GM21717 (cell line): Measurements from ENCODE around the gene PTPRCAP.

Experiments
- ATAC-seq: cut with Tn5 transposase; IDR thresholded peaks from one replicate; pipeline ENCODE4 v1.9.1; 2021; ENCODE audit warnings: mild to moderate bottlenecking, moderate library complexity; ENCODE audit not compliant: unreplicated experiment

PTPRCAP gene

DNA sequence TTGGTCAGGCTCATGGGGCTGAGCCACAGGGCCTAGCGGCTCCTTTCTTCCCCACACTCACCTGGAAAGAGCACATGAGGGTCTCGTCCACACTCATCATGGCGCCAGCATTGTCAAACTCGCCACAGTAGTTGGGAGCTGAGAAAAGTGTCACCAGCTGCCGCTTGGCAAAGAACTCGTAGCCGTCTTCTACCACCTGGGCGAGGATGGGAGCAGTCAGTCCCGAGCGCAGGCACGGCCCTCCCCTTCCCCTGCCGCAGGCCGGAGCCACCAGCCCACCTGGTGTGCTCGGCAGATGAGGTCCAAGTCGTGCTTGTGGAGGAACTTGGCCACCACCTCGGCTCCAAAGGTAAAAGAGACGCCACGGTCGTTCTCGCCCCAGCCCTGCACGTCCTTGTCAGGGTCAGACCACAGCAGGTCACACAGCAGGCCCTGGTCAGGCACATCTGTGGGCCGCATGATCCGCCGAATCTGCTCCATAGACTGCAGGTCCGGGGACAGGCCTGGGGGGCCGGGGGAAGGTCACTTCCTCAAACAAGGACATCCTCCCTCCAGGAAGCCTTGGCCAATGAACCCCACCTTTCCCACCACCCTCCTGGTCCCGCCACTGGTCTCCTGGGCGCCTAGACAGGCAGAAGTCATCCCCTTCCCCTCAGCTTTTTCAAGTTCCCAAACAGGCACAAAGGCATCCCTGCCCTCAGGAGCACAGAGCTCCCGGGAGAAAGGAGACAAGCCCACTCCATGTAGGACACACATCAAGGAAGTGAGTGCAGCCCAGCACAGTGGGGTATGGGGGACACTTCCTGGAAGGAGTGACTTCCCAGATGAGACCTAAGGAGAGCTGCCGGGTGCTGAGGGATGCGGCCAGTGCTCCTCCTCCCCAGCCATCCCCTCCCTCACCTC lies 38.6 kb downstream of the PTPRCAP start:
- no peak for ATAC-seq

DNA sequence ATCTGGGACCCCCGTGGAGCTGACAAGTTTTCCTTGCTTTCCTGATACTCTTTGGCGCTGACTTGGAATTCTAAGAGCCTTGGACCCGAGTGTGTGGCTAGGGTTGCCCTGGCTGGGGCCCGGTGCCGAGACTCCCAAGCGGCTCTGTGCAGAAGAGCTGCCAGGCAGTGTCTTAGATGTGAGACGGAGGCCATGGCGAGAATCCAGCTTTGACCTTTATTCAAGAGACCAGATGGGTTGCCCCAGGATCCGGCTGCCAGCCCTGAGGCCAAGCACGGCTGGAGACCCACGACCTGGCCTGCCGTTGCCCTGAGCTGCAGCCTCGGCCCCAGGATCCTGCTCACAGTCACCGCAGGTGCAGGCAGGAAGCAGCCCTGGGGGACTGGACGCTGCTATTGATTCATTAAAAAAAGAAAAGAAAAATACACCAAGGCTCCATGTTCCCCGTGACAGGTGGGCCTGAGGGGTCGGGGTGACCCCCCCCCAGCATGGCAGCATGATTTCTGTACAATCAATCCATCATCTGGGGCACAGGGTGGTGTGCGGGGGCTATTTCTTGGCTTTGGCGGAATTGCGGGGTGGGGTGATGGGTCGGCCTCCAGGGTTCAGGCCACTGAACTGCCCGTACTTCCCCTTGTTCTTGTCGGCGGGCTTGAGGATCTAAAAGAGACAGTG lies 39.4 kb downstream of the PTPRCAP start:
- no peak for ATAC-seq

DNA sequence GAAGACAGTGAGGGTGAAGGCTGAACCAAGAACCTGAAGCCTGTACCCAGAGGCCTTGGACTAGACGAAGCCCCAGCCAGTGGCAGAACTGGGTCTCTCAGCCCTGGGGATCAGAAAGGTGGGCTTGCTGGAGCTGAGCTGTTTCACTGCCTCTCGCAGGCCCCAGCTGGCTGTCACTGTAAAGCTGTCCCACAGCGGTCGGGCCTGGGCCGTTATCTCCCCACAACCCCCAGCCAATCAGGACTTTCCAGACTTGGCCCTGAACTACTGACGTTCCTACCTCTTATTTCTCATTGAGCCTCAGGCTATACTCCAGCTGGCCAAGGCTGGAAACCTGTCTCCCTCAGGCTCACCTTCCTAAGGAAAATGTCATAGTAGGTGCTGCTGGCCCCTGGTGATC lies 39.9 kb downstream of the PTPRCAP start:
- no peak for ATAC-seq

DNA sequence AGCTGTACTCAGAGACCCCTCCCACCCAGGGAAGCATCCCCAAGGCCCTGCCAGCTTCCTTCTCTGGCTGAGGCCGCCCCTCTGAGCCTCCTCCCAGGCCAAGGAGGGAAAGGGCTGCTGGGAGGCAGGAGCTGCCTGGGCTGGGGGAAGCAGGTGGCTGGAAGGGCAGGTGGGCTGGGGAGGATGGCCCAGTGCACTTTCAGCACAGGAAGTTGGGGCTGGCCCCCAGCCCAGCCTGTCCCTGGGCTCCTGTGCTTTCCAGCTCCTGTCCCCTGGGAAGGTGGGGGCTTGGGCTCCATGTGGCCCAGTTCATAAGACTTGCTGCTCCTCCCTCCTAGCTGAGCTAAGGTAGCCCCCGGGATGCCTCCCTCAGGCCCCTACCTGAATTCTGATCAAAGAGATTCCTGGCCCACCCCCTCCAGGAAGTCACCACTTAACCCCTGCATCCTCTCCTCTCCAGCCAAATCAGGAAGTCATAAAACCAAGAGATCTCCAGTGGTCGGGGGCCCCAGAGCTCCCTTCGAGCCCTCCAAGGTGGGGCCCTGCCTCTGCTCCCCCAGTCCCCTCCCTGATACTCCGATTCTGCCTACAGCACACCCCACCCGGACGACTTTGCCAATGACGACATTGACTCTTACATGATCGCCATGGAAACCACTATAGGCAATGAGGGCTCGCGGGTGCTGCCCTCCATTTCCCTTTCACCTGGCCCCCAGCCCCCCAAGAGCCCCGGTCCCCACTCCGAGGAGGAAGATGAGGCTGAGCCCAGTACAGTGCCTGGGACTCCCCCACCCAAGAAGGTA lies 40.7 kb downstream of the PTPRCAP start:
- ATAC-seq: no peak

DNA sequence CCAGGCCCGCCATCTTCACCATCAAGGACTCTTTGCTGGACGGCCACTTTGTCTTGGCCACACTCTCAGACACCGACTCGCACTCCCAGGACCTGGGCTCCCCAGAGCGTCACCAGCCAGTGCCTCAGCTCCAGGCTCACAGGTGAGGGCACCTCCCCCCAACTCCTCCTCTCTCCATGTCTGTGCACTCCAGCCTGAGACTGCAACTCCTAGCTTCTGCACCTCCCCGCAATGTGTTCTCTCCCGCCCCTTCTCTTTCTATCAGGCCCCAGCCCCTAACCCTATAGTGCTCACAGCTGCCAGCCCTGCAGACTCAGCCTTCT lies 41.3 kb downstream of the PTPRCAP start:
- no peak for ATAC-seq

DNA sequence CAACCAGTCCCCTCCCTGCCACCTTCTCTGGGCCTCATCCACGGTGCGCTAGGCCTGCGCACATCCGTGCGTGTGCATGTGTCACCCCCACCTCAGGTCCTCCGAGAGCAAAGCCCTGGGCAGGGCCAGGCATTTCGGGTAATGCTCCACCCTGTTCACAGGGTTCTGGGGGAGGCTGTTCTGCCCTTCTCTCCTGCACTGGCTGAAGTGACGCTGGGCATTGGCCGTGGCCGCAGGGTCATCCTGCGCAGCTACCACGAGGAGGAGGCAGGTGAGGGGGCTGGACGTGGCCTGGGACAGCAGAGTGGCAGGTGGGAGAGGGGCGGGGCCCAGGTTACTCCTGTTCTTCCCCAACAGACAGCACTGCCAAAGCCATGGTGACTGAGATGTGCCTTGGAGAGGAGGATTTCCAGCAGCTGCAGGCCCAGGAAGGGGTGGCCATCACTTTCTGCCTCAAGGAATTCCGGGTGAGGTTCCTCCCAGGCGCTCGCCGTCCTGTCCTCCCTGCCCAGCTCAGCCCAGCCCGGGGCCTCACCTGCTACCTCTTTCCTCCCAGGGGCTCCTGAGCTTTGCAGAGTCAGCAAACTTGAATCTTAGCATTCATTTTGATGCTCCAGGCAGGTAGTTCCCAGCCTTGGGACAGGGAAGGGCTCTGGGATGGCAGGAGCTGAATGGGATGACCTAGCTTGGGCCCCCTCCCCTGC lies 41.8 kb downstream of the PTPRCAP start:
- ATAC-seq: no peak

DNA sequence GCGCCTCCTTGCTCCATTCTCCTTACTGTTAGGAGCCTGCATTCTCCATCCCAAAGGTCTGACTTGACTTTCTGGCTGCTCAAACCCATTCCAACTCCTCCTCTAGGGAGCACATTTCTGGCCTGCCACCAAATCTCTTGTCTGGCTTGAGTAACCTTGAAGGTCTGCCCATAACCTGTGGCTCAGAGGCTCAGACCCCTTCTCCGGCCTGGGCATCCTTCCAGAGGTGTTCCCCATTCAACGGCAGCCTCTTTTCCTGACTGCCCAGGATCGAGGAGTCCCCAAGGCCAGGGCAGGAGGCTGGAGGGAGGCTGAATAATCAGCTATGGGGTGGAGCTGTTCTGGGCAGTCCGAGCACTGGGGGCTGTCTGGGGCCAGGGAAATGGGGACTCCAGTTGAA lies 43.5 kb downstream of the PTPRCAP start:
- ATAC-seq: no peak

DNA sequence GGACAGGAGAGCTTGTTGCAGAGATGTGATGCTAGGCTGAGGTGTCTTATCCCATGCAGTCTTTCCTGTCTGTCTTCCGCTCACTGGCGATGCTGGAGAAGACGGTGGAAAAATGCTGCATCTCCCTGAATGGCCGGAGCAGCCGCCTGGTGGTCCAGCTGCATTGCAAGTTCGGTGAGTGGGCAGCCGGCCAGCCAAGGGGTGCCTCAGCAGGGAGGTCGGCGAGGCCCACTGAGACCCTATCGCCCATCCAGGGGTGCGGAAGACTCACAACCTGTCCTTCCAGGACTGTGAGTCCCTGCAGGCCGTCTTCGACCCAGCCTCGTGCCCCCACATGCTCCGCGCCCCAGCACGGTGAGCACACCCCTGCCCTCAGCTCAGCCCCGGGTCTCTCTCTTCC lies 44.0 kb downstream of the PTPRCAP start:
- ATAC-seq: no peak

DNA sequence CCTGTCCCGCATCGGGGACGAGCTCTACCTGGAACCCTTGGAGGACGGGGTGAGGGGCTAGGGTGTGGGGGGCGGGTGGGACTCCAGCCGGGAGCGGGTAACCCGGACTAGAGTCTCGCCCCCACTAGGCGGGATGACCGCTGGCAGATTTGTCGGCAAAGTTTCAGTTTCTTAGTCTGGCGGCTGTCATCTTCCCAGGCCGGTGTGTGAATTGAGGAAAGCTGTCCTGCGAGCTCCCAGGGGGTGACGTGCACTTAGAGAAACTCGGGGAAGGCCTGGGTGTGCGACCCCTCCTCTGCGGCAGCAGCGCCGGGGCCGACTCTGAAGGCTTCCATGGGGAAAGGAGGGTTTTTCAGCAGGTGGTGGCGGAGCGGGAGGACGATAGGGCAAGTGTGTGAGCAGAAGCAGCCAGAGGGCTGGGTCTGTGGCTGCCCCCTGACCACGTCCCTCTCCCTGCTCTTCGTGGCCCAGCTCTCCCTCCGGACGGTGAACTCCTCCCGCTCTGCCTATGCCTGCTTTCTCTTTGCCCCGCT lies 45.2 kb downstream of the PTPRCAP start:
- ATAC-seq: peak; percentile 12

DNA sequence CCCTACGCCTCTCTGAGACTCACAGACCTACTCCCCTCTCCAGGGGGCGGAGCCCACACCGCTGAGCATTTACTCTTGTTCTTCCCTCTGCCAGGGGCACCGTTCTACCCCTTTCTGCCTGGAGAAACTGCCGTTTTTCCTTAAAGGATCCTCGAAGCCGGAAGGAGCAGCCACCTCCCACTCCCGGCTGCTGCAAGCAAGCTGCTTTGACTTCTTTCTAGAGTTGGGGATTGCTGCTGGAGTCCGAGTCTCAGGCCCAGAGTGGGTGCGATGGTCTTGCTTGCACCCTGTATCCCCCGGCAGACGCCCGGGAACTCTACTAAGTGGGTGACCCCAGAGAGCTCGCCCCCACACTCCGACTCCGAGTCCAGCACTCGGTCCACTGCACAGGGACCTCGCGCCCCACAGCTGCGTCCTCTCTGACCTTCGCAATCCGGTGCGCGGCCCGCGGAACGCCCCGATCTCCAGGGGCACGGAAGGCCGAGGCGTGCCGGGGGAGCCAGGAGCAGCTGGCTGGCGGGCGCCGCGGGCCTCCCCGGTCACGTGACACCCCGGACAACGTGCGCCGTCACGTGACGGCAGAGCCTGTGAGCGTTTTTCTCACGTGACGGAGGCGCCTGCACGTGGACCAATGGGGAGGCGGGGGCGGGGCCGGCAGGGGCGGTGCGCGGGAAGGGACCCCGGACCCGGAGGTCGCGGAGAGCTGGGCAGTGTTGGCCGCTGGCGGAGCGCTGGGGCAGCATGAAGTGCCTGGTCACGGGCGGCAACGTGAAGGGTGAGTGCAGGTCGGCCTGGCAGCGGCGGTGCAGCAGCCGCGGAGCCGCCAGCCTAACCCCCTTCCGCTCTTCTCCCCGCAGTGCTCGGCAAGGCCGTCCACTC lies 45.9 kb downstream of the PTPRCAP start, which contains the start of gene RAD9A:
RAD9A (plus strand) TSS at position 683 of the 879 bp plus-strand sequence; CDS start at position 742, 59 bp downstream.
- ATAC-seq: peak; percentile 46

DNA sequence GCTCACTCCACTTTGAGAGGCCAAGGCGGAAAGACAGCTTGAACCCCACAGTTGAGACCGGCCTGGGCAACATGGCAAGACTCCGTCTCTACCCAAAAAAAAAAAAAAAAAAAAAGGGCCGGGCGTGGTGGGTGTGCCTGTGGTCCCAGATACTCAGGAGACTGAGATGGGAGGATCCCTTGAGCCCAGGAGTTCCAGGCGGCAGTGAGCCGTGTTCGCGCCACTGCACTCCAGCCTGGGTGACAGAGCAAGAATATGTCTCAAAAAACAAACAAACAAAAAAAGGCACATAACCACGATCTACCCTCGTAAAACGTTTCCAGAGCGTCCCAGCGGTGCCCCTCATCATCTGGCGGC lies 46.6 kb downstream of the PTPRCAP start:
- no peak for ATAC-seq

DNA sequence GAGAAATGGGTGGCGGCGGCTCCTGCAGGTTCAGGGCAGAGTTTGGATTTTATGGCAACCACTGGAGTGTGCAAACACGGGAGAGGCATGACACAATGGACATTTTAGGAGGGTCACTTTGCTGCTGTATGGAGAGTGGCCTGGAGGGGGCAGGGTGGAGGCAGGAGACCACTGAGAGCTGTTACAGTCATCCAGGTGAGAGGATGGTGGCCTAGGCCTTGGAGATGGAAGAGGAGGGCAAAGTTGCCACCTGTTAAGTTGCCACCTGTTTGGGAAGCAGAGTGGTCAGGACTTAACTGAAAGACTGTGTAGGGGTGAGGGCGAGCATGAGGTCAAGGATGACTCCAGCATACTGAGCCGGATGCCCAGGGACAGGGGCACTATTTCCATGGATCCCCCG lies 48.0 kb downstream of the PTPRCAP start:
- ATAC-seq: no peak

DNA sequence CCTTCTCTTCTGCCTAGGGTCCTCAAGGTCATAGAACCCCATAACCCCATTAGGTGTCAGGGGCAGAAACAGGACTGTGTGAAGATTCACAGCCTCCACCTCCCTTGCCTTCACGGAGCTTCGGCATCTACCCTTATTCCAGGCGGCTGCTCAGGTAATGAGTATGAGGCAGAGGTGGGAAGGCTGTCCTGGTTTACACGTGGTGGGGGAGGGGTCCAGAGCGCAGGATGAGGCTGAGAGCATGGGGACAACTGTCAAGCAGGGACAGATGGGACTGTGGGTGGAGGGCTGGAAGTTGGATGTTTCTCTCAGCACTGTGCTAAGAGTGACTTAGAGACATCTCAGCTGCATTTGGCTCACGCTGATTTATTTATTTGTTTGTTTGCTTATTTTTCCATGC lies 50.0 kb downstream of the PTPRCAP start:
- ATAC-seq: no peak

DNA sequence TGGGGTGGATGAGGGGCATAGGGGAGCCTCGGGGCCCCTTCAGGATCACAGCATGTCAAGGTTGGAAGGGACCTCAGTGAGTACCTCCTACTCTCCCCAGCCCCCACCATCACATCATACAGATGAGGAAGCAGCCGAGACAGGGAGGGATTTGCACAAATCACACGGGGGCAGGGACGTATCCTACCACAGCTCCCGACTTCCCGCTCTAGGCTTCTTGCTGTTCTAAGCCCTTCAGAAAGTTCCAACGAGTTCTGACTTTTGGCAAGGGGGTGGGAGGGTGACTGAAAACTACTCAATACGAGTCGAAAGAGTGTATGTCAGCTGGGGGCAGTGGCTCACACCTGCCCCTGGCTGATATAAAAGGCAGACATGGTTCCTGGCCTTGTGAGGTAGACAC lies 50.4 kb downstream of the PTPRCAP start:
- no peak for ATAC-seq
